GM23248 (cell line): ENCODE data around the gene ZG16. TPM values are rescaled to one million over a fixed set of nuclear protein-coding genes. Genes with fewer than 3 reads are reported as not detected.
"Not testable (repeated sequence)": the region's sequence is repeated elsewhere in the genome, so short reads cannot be mapped to it uniquely, and the experiment has no call there.

Experiments used
- DNase-seq: peaks from one replicate; pipeline ENCODE4 v3.0.0-alpha.2; 2015
- H2AFZ ChIP-seq: fragments of 200-600 bp; sonication (generic); 2 replicates; pipeline ENCODE4 v1.6.1; 2016; ENCODE audit warnings: antibody characterized with exemption
- H3F3A ChIP-seq: fragments of 200-600 bp; sonication (generic); 2 replicates; pipeline ENCODE4 v1.6.1; 2016; ENCODE audit warnings: mild to moderate bottlenecking, antibody characterized with exemption, mixed run types; ENCODE audit not compliant: insufficient read depth
- H3K27ac ChIP-seq: fragments of 200-600 bp; sonication (generic); 2 replicates; pipeline ENCODE4 v1.5.1; 2016; ENCODE audit warnings: mild to moderate bottlenecking
- H3K27me3 ChIP-seq: fragments of 200-600 bp; sonication (generic); replicated peaks from 2 replicates; pipeline ENCODE4 v1.6.1; 2016; ENCODE audit warnings: mild to moderate bottlenecking; ENCODE audit not compliant: insufficient read depth
- H3K36me3 ChIP-seq: fragments of 200-600 bp; sonication (generic); 2 replicates; pipeline ENCODE4 v1.6.1; 2016; ENCODE audit warnings: low read depth, mild to moderate bottlenecking
- H3K4me1 ChIP-seq: fragments of 200-600 bp; sonication (generic); 2 replicates; pipeline ENCODE4 v1.6.1; 2016; ENCODE audit warnings: mild to moderate bottlenecking; ENCODE audit not compliant: insufficient read depth
- H3K4me2 ChIP-seq: fragments of 200-600 bp; sonication (generic); one replicate; pipeline ENCODE4 v1.6.1; 2016; ENCODE audit warnings: mild to moderate bottlenecking; ENCODE audit not compliant: unreplicated experiment
- H3K4me3 ChIP-seq: fragments of 200-600 bp; sonication (generic); 2 replicates; pipeline ENCODE4 v1.5.1; 2016; ENCODE audit warnings: mild to moderate bottlenecking
- H3K79me2 ChIP-seq: fragments of 200-600 bp; sonication (generic); 2 replicates; pipeline ENCODE4 v1.6.1; 2016; ENCODE audit warnings: mild to moderate bottlenecking; ENCODE audit not compliant: insufficient read depth
- H3K9ac ChIP-seq: fragments of 200-600 bp; sonication (generic); 2 replicates; pipeline ENCODE4 v1.6.1; 2016; ENCODE audit warnings: mild to moderate bottlenecking
- H3K9me2 ChIP-seq: fragments of 200-600 bp; sonication (generic); 2 replicates; pipeline ENCODE4 v1.6.1; 2016; ENCODE audit warnings: mixed run types, mild to moderate bottlenecking, moderate library complexity; ENCODE audit not compliant: insufficient read depth
- H3K9me3 ChIP-seq: fragments of 200-600 bp; sonication (generic); one replicate; pipeline ENCODE4 v1.6.1; 2017; ENCODE audit warnings: low read depth
- H4K20me1 ChIP-seq: fragments of 200-600 bp; sonication (generic); 2 replicates; pipeline ENCODE4 v1.6.0; 2016; ENCODE audit not compliant: insufficient read depth
- EZH2 ChIP-seq: fragments of 200-600 bp; sonication (generic); IDR thresholded peaks from 2 replicates; pipeline ENCODE4 v1.6.1; 2018; ENCODE audit warnings: antibody characterized with exemption, mild to moderate bottlenecking; ENCODE audit not compliant: insufficient read depth, poor library complexity, severe bottlenecking
- EZH2phosphoT487 ChIP-seq: fragments of 200-600 bp; sonication (generic); IDR thresholded peaks from 2 replicates; pipeline ENCODE4 v1.6.1; 2018; ENCODE audit warnings: antibody characterized with exemption, moderate library complexity, mild to moderate bottlenecking, low read depth; ENCODE audit not compliant: insufficient read depth
- WGBS, 2 experiments: methylation state at CpG; one replicate each; pipeline ENCODE4 v1.1.6; 2015 to 2017; ENCODE audit warnings: low lambda C conversion rate in 2 of 2, low coverage in 1 of 2; ENCODE audit errors: missing lambda C conversion rate in 2 of 2; 5-methylcytosine and 5-hydroxymethylcytosine counted together
- in situ Hi-C: fragments of 300-500 bp; cut with MboI; formaldehyde crosslinking; loops from 2 replicates; pipeline ENCODE4 v1.15.0; 2020
- polyA plus RNA-seq: library from polyadenylated mRNA; unstranded; fragments of >200 nt; fragmentation: Nextera tagmentation; extraction: Ambion mirVana; gene quantifications from 2 replicates; pipeline ENCODE4 v1.2.1, GENCODE V29; 2016
- total RNA-seq: library from RNA; depleted of rRNA; stranded (reverse); fragments of >200 nt; shearing (Covaris generic); gene quantifications from 2 replicates; pipeline ENCODE4 v1.2.3, GENCODE V29; 2014

The ZG16 gene
- total and polyA plus RNA-seq, 2 experiments from 2014 or later = not detected

GRCh38 chr16:29760567-29761279, 17.3 kb upstream of the ZG16 start:
- 65 to 68% methylated on average over 9 of the region's 9 CpGs for WGBS, 2 experiments

GRCh38 chr16:29761280-29761651, 16.8 kb upstream of the ZG16 start:
- DNase-seq, H3K79me2 ChIP-seq, H3K4me1 ChIP-seq, H3K9ac ChIP-seq, H3K36me3 ChIP-seq, H3K27ac ChIP-seq, H3K4me2 ChIP-seq, H4K20me1 ChIP-seq, H3K9me2 ChIP-seq, in situ Hi-C loops, H2AFZ ChIP-seq, H3K27me3 ChIP-seq, H3K4me3 ChIP-seq, H3K9me3 ChIP-seq, H3F3A ChIP-seq: not testable (repeated sequence)
- 57% methylated on average over 5 to 8 of the region's 8 CpGs for WGBS, 2 experiments

More at GRCh38 chr16:29760567-29761279, 17.3 kb upstream of the ZG16 start:
- H3K9me2 ChIP-seq = no peaks in the 10 kb centered on the region
- H3K27ac ChIP-seq = no peak overlapping the region
- H3K4me3 ChIP-seq = no peak overlapping the region
- no peak overlapping the region for H2AFZ ChIP-seq
- no peaks in the 10 kb centered on the region for H3K79me2 ChIP-seq
- H3K4me2 ChIP-seq = no peak overlapping the region
- H3F3A ChIP-seq = peaks cover 6% of the 10 kb centered on the region; the same call in 1 of the 2 replicates
- DNase-seq = no peak
- no peak overlapping the region for H3K9ac ChIP-seq
- H3K9me3 ChIP-seq = no peaks in the 10 kb centered on the region
- peaks cover 9% of the 10 kb centered on the region; the same call in 1 of the 2 replicates for H3K4me1 ChIP-seq
- no peak for TF ChIP-seq EZH2phosphoT487
- TF ChIP-seq EZH2 = no peak
- H3K36me3 ChIP-seq = no peaks in the 10 kb centered on the region
- H4K20me1 ChIP-seq = no peaks in the 10 kb centered on the region
- H3K27me3 ChIP-seq = peaks cover 9% of the 10 kb centered on the region
- in situ Hi-C loops = no loop called here

GRCh38 chr16:29761882-29762281, 16.2 kb upstream of the ZG16 start:
- no peak for DNase-seq
- in situ Hi-C loops = no loop called here
- Histone ChIP-seq H3K9ac (no peak overlapping the region), H3K27me3 (peaks cover 9% of the 10 kb centered on the region), H3K4me3 (no peak overlapping the region), H3K9me2 (no peaks in the 10 kb centered on the region), H3K36me3 (no peaks in the 10 kb centered on the region), H2AFZ (no peak overlapping the region), H3F3A (peaks cover 6% of the 10 kb centered on the region; the same call in 1 of the 2 replicates), H3K9me3 (no peaks in the 10 kb centered on the region), H3K4me1 (peaks cover 9% of the 10 kb centered on the region; the same call in 1 of the 2 replicates), H3K79me2 (no peaks in the 10 kb centered on the region), H4K20me1 (no peaks in the 10 kb centered on the region), H3K4me2 (no peak overlapping the region), H3K27ac (no peak overlapping the region)
- no peak for TF ChIP-seq EZH2
- TF ChIP-seq EZH2phosphoT487 = no peak
- 60 to 68% methylated on average over 6 of the region's 6 CpGs for WGBS, 2 experiments

GRCh38 chr16:29763326-29763725, 14.7 kb upstream of the ZG16 start:
- no peaks in the 10 kb centered on the region for H4K20me1 ChIP-seq
- H3K4me2 ChIP-seq = no peak overlapping the region
- no peak overlapping the region for H2AFZ ChIP-seq
- H3K4me1 ChIP-seq = 0 out of 2 replicates have a peak, but pooled peaks cover under 1% of the 10 kb centered on the region
- DNase-seq = no peak
- H3K9me2 ChIP-seq = no peaks in the 10 kb centered on the region
- no peak overlapping the region for H3K27ac ChIP-seq
- no peaks in the 10 kb centered on the region for H3K9me3 ChIP-seq
- H3K79me2 ChIP-seq = no peaks in the 10 kb centered on the region
- TF ChIP-seq EZH2phosphoT487 (no peak), EZH2 (no peak)
- H3F3A ChIP-seq = no peaks in the 10 kb centered on the region; the same call in 1 of the 2 replicates
- no peak overlapping the region for H3K4me3 ChIP-seq
- H3K9ac ChIP-seq = no peak overlapping the region
- 47 to 55% methylated on average over 6 of the region's 6 CpGs for WGBS, 2 experiments
- no peaks in the 10 kb centered on the region for H3K36me3 ChIP-seq
- in situ Hi-C loops = no loop called here
- H3K27me3 ChIP-seq = peaks cover 9% of the 10 kb centered on the region
